ENCODE data around the gene CX3CL1. TPM values are rescaled to one million over a fixed set of nuclear protein-coding genes. Genes with fewer than 3 reads are reported as not detected.

CX3CL1 gene
- total RNA-seq, 2 experiments from 2014 or later, result not detected

- CTCF ChIA-PET (ENCODE audit: unreplicated experiment), result no interaction called here
- no peak overlapping the region for H3K4me2 ChIP-seq (ENCODE audit: low read length)
- H3K27ac ChIP-seq (ENCODE audit: low read depth, low read length, poor library complexity, severe bottlenecking), result no peak overlapping the region
- H4K20me1 ChIP-seq (ENCODE audit: insufficient read depth, low read length), result no peaks in the 10 kb centered on the region
- H3K9me2 ChIP-seq (ENCODE audit: insufficient read depth, low read length), result no peaks in the 10 kb centered on the region
- H3K36me3 ChIP-seq (ENCODE audit: insufficient read depth, low read length), result peaks cover 50% of the 10 kb centered on the region
- POLR2A ChIA-PET, result no interaction called here
- H3K79me2 ChIP-seq (ENCODE audit: insufficient read depth, low read depth, low read length), result no peaks in the 10 kb centered on the region
- no TSS peak for BruUV-seq (replicated peaks)
- no peaks in the 10 kb centered on the region for H3K9me3 ChIP-seq (ENCODE audit: low read length)
- no peak for DNase-seq (ENCODE audit: low spot score)
- H3K4me1 ChIP-seq (ENCODE audit: insufficient read depth, low read length, poor library complexity, severe bottlenecking), result no peaks in the 10 kb centered on the region
- no peak overlapping the region for H3K4me3 ChIP-seq (ENCODE audit: low read depth, low read length, poor library complexity, severe bottlenecking)
- TF ChIP-seq EZH2phosphoT487 (IDR thresholded peaks at IDR 0.05; ENCODE audit: borderline replicate concordance, low read depth, low read length), result no peak
- TF ChIP-seq, protein P1, sequence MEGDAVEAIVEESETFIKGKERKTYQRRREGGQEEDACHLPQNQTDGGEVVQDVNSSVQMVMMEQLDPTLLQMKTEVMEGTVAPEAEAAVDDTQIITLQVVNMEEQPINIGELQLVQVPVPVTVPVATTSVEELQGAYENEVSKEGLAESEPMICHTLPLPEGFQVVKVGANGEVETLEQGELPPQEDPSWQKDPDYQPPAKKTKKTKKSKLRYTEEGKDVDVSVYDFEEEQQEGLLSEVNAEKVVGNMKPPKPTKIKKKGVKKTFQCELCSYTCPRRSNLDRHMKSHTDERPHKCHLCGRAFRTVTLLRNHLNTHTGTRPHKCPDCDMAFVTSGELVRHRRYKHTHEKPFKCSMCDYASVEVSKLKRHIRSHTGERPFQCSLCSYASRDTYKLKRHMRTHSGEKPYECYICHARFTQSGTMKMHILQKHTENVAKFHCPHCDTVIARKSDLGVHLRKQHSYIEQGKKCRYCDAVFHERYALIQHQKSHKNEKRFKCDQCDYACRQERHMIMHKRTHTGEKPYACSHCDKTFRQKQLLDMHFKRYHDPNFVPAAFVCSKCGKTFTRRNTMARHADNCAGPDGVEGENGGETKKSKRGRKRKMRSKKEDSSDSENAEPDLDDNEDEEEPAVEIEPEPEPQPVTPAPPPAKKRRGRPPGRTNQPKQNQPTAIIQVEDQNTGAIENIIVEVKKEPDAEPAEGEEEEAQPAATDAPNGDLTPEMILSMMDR (conservative IDR thresholded peaks at IDR 0.05; ENCODE audit: low read length), result no peak
- intact Hi-C loops (cut with micrococcal nuclease; ENCODE audit: unreplicated experiment), result no loop called here
- H2AFZ ChIP-seq (ENCODE audit: low read length), result no peak overlapping the region
Observed at GRCh38 chr16:57427307-57427706, 55.0 kb downstream of the CX3CL1 start.

DNA sequence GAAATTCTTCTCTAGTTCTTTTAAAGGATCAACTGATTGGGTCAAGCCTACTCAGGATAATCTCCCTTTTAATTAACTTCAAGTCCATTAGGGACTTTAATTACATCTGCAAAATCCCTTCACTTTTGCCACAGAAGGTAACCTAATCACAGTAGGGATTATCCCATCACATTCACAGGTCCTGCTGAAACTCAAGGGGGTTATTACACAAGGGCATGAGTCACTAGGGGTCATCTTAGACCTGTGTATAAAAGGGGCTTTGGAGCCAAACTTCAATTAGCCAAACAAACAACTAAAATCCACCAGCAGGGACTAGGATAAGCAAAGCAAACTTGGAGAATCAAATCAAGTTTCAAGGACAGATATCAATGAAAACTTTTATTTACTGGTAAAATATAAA, 55.5 kb downstream of the CX3CL1 start:
- peaks cover 55% of the 10 kb centered on the region for H3K36me3 ChIP-seq (ENCODE audit: insufficient read depth, low read length)
- CTCF ChIA-PET (ENCODE audit: unreplicated experiment), result no interaction called here

DNA sequence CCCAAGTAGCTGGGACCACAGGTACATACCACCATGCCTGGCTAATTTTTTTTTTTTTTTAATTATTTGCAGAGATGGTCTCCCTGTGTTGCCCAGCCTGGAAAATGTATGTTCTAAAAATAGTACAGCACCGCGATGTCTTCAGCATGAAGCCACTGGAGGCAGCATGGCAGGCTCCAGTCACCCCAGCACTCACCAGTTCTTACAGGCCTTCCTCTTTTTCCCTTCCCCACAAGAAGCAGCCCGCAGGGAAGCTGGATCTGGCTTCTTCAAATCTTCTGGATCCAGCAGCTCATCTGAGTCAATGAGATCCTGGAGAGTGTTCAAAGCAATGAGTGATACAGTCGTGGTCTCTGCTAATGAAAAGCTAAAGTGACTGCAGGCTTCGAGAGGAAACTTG, 58.7 kb downstream of the CX3CL1 start:
- no peak overlapping the region for H3K4me3 ChIP-seq (ENCODE audit: low read depth, low read length, poor library complexity, severe bottlenecking)
- H3K27ac ChIP-seq (ENCODE audit: low read depth, low read length, poor library complexity, severe bottlenecking), result no peak overlapping the region
- no peaks in the 10 kb centered on the region for H4K20me1 ChIP-seq (ENCODE audit: insufficient read depth, low read length)
- no peak for DNase-seq (ENCODE audit: low spot score)
- H3K79me2 ChIP-seq (ENCODE audit: insufficient read depth, low read depth, low read length), result no peaks in the 10 kb centered on the region
- peaks cover 87% of the 10 kb centered on the region for H3K36me3 ChIP-seq (ENCODE audit: insufficient read depth, low read length)
- H3K4me1 ChIP-seq (ENCODE audit: insufficient read depth, low read length, poor library complexity, severe bottlenecking), result no peaks in the 10 kb centered on the region
- TF ChIP-seq, protein P1 (conservative IDR thresholded peaks at IDR 0.05; ENCODE audit: low read length), result no peak
- TF ChIP-seq EZH2phosphoT487 (IDR thresholded peaks at IDR 0.05; ENCODE audit: borderline replicate concordance, low read depth, low read length), result no peak
- BruUV-seq (replicated peaks), result no TSS peak
- no peak overlapping the region for H2AFZ ChIP-seq (ENCODE audit: low read length)
- ChIA-PET CTCF (ENCODE audit: unreplicated experiment) (no interaction called here), POLR2A (interaction anchor here (0.6 kb wide), 1 partner anchor 141 kb away, joined by 3 read pairs; no protein-coding TSS in a partner anchor)
- no peak overlapping the region for H3K4me2 ChIP-seq (ENCODE audit: low read length)
- H3K9me3 ChIP-seq (ENCODE audit: low read length), result no peaks in the 10 kb centered on the region
- intact Hi-C loops (cut with micrococcal nuclease; ENCODE audit: unreplicated experiment), result no loop called here
- no peaks in the 10 kb centered on the region for H3K9me2 ChIP-seq (ENCODE audit: insufficient read depth, low read length)

More for the DNA sequence above, 55.5 kb downstream of the CX3CL1 start:
- H3K4me3 ChIP-seq (ENCODE audit: low read depth, low read length, poor library complexity, severe bottlenecking), result no peak overlapping the region
- no peaks in the 10 kb centered on the region for H3K9me2 ChIP-seq (ENCODE audit: insufficient read depth, low read length)
- BruUV-seq (replicated peaks), result no TSS peak
- no peaks in the 10 kb centered on the region for H3K4me1 ChIP-seq (ENCODE audit: insufficient read depth, low read length, poor library complexity, severe bottlenecking)
- DNase-seq (ENCODE audit: low spot score), result no peak
- no peaks in the 10 kb centered on the region for H3K9me3 ChIP-seq (ENCODE audit: low read length)
- no peak overlapping the region for H3K27ac ChIP-seq (ENCODE audit: low read depth, low read length, poor library complexity, severe bottlenecking)
- H3K79me2 ChIP-seq (ENCODE audit: insufficient read depth, low read depth, low read length), result no peaks in the 10 kb centered on the region
- H3K4me2 ChIP-seq (ENCODE audit: low read length), result no peak overlapping the region
- POLR2A ChIA-PET, result no interaction called here
- intact Hi-C loops (cut with micrococcal nuclease; ENCODE audit: unreplicated experiment), result no loop called here
- no peaks in the 10 kb centered on the region for H4K20me1 ChIP-seq (ENCODE audit: insufficient read depth, low read length)
- TF ChIP-seq, protein P1 (conservative IDR thresholded peaks at IDR 0.05; ENCODE audit: low read length), result no peak
- TF ChIP-seq EZH2phosphoT487 (IDR thresholded peaks at IDR 0.05; ENCODE audit: borderline replicate concordance, low read depth, low read length), result no peak
- H2AFZ ChIP-seq (ENCODE audit: low read length), result no peak overlapping the region

All from OCI-LY7 (cell line).